Parathyroid adenoma (tissue), 2 donors: ENCODE measurements around the gene PDE4D.

Experiments used
- H2AFZ ChIP-seq: fragments of 300-600 bp; sonication (generic); one replicate; pipeline ENCODE4 v1.7.0; 2017; ENCODE audit warnings: antibody characterized with exemption, mild to moderate bottlenecking
- H3K27ac ChIP-seq: fragments of 300-600 bp; sonication (generic); one replicate; pipeline ENCODE4 v1.7.0; 2017
- H3K27me3 ChIP-seq: fragments of 300-600 bp; sonication (generic); one replicate; pipeline ENCODE4 v1.7.0; 2017; ENCODE audit warnings: low read length; ENCODE audit not compliant: control insufficient read depth, insufficient read depth
- H3K36me3 ChIP-seq: fragments of 300-600 bp; sonication (generic); one replicate; pipeline ENCODE4 v1.7.0; 2017; ENCODE audit warnings: low read length; ENCODE audit not compliant: control insufficient read depth, insufficient read depth
- H3K4me1 ChIP-seq: fragments of 300-600 bp; sonication (generic); one replicate; pipeline ENCODE4 v1.7.0; 2017; ENCODE audit warnings: control low read depth
- H3K4me2 ChIP-seq: fragments of 300-600 bp; sonication (generic); one replicate; pipeline ENCODE4 v1.7.0; 2017; ENCODE audit warnings: low read length
- H3K4me3 ChIP-seq: fragments of 300-600 bp; sonication (generic); one replicate; pipeline ENCODE4 v1.7.0; 2017; ENCODE audit warnings: low read depth, low read length
- H3K79me2 ChIP-seq: fragments of 300-600 bp; sonication (generic); one replicate; pipeline ENCODE4 v1.7.0; 2017; ENCODE audit warnings: control low read depth
- H3K9ac ChIP-seq: fragments of 300-600 bp; sonication (generic); one replicate; pipeline ENCODE4 v1.7.0; 2017; ENCODE audit warnings: mild to moderate bottlenecking
- H3K9me3 ChIP-seq: fragments of 300-600 bp; sonication (generic); one replicate; pipeline ENCODE4 v1.7.0; 2017; ENCODE audit warnings: low read length; ENCODE audit not compliant: control insufficient read depth
- TF ChIP-seq, protein P1 (sequence below): fragments of 300-600 bp; sonication (generic); IDR thresholded peaks from one replicate; pipeline ENCODE4 v1.7.0; 2017; ENCODE audit warnings: antibody characterized with exemption, mild to moderate bottlenecking
- donor health status: primary hyperparathyroidism.

PDE4D gene

DNA sequence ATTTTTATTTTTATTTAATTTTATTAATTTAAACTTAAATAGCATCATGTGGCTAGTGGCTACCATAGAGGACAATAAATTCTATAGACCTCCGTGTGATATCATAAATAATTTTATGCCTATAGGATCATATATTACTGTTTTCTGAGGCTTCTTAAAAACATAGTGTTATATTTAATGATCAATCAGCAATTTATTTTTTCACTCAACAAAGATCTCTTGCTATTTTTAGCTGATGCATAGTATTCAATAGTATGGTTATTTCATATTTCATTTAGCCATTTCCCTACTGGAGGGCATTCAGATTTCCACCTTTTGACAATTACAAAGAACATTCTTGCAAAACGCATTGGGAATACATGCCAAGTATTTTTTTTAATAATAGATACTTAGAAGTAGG lies 114.1 kb downstream of the PDE4D start:
- no peaks in the 10 kb centered on the region for H3K4me1 ChIP-seq
- no peak overlapping the region for H3K4me2 ChIP-seq
- TF ChIP-seq, protein P1, sequence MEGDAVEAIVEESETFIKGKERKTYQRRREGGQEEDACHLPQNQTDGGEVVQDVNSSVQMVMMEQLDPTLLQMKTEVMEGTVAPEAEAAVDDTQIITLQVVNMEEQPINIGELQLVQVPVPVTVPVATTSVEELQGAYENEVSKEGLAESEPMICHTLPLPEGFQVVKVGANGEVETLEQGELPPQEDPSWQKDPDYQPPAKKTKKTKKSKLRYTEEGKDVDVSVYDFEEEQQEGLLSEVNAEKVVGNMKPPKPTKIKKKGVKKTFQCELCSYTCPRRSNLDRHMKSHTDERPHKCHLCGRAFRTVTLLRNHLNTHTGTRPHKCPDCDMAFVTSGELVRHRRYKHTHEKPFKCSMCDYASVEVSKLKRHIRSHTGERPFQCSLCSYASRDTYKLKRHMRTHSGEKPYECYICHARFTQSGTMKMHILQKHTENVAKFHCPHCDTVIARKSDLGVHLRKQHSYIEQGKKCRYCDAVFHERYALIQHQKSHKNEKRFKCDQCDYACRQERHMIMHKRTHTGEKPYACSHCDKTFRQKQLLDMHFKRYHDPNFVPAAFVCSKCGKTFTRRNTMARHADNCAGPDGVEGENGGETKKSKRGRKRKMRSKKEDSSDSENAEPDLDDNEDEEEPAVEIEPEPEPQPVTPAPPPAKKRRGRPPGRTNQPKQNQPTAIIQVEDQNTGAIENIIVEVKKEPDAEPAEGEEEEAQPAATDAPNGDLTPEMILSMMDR: no peak

DNA sequence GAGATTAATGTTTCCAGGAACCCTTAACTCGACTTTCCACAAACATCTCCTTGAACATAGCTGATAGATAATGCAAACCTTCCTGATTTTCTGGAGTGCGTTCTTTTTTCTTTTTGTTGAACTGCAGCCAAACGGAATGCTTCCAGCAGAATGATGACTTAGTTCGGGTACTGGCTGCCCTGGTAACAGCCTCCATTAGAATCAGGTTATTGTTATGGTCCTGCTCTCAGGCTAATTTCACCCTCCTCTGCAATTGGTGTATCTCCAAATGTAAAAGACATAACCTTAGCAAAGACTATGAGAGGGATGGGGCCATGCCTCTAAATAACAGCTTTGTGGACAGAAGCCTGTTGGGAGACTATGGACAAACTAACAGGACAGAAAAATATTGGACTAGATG lies 116.5 kb downstream of the PDE4D start:
- H3K4me2 ChIP-seq: no peak overlapping the region
- H3K9me3 ChIP-seq: no peaks in the 10 kb centered on the region
- H3K4me1 ChIP-seq: no peaks in the 10 kb centered on the region
- H2AFZ ChIP-seq: no peak overlapping the region
- no peak overlapping the region for H3K4me3 ChIP-seq
- TF ChIP-seq, protein P1: no peak
- H3K9ac ChIP-seq: no peak overlapping the region
- H3K27me3 ChIP-seq: no peaks in the 10 kb centered on the region
- no peaks in the 10 kb centered on the region for H3K36me3 ChIP-seq
- no peaks in the 10 kb centered on the region for H3K79me2 ChIP-seq
- no peak overlapping the region for H3K27ac ChIP-seq

More for the DNA sequence above, 114.1 kb downstream of the PDE4D start:
- Histone ChIP-seq H3K79me2 (no peaks in the 10 kb centered on the region), H3K4me3 (no peak overlapping the region), H3K9ac (no peak overlapping the region), H3K9me3 (no peaks in the 10 kb centered on the region), H3K27me3 (no peaks in the 10 kb centered on the region), H2AFZ (no peak overlapping the region), H3K36me3 (no peaks in the 10 kb centered on the region), H3K27ac (no peak overlapping the region)

DNA sequence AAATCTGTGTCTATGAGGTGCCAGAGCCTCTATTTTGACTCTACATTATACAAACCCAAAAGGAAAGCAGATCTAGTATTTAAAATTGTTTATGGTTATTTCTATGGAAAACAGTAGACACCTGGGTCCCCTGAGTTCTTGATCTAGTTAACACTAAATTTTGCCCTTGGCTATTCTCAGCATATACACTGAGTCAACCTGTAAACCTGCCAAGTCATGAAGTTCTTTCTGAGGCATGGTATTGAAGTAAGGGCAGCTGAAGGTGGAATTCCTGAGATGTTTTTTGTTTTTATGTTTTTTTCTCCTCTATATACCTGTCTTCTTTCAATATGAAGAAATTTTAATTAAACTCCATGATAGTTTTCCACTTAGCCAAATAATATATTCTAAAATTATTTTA lies 120.2 kb downstream of the PDE4D start:
- Histone ChIP-seq H3K4me1 (no peaks in the 10 kb centered on the region), H3K4me3 (no peak overlapping the region), H3K9ac (no peak overlapping the region), H3K27me3 (no peaks in the 10 kb centered on the region), H2AFZ (no peak overlapping the region), H3K36me3 (no peaks in the 10 kb centered on the region), H3K9me3 (no peaks in the 10 kb centered on the region), H3K4me2 (no peak overlapping the region), H3K79me2 (no peaks in the 10 kb centered on the region), H3K27ac (no peak overlapping the region)
- TF ChIP-seq, protein P1: no peak

DNA sequence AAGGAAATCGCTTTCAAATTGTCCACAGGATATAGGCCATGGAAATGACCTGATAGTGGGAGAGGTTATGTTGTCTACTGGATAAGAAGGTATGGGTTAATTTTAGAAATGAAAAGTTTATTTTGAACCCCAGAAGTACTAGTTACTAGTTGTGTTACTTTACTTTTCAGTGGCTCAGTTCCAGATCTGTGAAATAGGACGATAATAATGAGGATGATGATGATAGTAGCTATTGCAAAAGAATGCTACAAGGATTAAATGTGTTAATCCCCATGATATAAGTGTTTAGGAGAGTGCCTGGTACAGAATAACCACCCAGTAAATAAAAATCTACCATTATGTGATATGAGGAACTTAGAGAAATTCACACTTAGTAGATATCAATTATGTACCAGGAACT lies 120.8 kb downstream of the PDE4D start:
- TF ChIP-seq, protein P1: no peak
- H3K4me2 ChIP-seq: no peak overlapping the region
- H3K4me3 ChIP-seq: no peak overlapping the region
- H3K36me3 ChIP-seq: no peaks in the 10 kb centered on the region
- no peak overlapping the region for H3K9ac ChIP-seq
- no peak overlapping the region for H2AFZ ChIP-seq
- no peaks in the 10 kb centered on the region for H3K4me1 ChIP-seq
- H3K27me3 ChIP-seq: no peaks in the 10 kb centered on the region
- H3K79me2 ChIP-seq: no peaks in the 10 kb centered on the region
- no peak overlapping the region for H3K27ac ChIP-seq
- no peaks in the 10 kb centered on the region for H3K9me3 ChIP-seq

DNA sequence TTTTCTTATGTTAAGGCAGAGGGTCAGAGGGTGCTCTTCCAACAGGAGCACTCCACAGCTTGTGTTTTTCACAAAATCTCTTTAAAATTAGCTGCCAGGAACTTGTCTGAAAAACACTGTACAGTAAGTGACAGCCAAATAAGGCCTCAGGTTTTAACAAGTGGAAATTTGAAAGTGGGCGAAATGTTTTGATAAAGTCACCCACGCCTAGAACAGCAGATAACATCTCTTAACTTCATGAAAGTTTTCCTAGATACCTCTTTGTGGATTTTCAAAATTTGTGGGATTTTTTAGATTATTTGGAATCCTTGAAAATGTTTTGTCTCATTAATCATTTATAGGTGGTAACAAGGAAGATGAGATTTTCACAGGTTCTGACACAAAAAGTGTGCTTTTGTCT lies 121.3 kb downstream of the PDE4D start:
- Histone ChIP-seq H3K9me3 (no peaks in the 10 kb centered on the region), H3K9ac (no peak overlapping the region), H3K27ac (no peak overlapping the region), H3K79me2 (no peaks in the 10 kb centered on the region), H3K4me2 (no peak overlapping the region), H3K4me1 (no peaks in the 10 kb centered on the region), H3K27me3 (no peaks in the 10 kb centered on the region), H2AFZ (no peak overlapping the region), H3K4me3 (no peak overlapping the region), H3K36me3 (no peaks in the 10 kb centered on the region)
- TF ChIP-seq, protein P1: no peak
